PC-3 (cell line): ENCODE results near the gene CTNNA2. TPM values are rescaled to one million over a fixed set of nuclear protein-coding genes. Genes with fewer than 3 reads are reported as not detected.

ENCODE experiments used
- ATAC-seq: fragments of 200-7000 bp; cut with Tn5 transposase; 2 replicates; pipeline ENCODE4 v1.9.1; 2020; ENCODE audit warnings: mild to moderate bottlenecking, moderate library complexity
- BruUV-seq: library from RNA; stranded (reverse); fragments of 400-500 nt; replicated peaks from 2 replicates; lab custom pipeline; 2021; lab: Mats Ljungman, UMichigan
- CTCF ChIA-PET: fragments of 300-600 bp; sonication (Branson Sonifier 250); formaldehyde crosslinking; loops from one replicate; lab custom pipeline; 2022; ENCODE audit warnings: antibody characterized with exemption; lab: Charles Lee
- POLR2A ChIA-PET: fragments of 300-600 bp; sonication (Branson Sonifier 250); formaldehyde crosslinking; loops from one replicate; lab custom pipeline; 2022; ENCODE audit warnings: antibody characterized with exemption; ENCODE audit not compliant: unreplicated experiment; lab: Charles Lee
- DNase-seq: peaks from one replicate; pipeline ENCODE4 v3.0.0-alpha.2; 2015
- H2AFZ ChIP-seq: fragments of 300-600 bp; sonication (generic); 2 replicates; pipeline ENCODE4 v1.6.0; 2016; ENCODE audit warnings: antibody characterized with exemption, low read length
- H3F3A ChIP-seq: fragments of 300-600 bp; sonication (generic); one replicate; pipeline ENCODE4 v1.6.0; 2017; ENCODE audit warnings: antibody characterized with exemption, low read length, control low read depth, mild to moderate bottlenecking; ENCODE audit not compliant: unreplicated experiment
- H3K27ac ChIP-seq: fragments of 300-600 bp; sonication (generic); 2 replicates; pipeline ENCODE4 v1.5.1; 2016; ENCODE audit warnings: mild to moderate bottlenecking, low read length
- H3K27me3 ChIP-seq: fragments of 300-600 bp; sonication (generic); 2 replicates; pipeline ENCODE4 v1.6.1; 2016; ENCODE audit warnings: low read length, mixed read lengths
- H3K36me3 ChIP-seq: fragments of 300-600 bp; sonication (generic); 2 replicates; pipeline ENCODE4 v1.6.1; 2016; ENCODE audit warnings: low read depth, mixed run types, low read length, mixed read lengths
- H3K4me1 ChIP-seq: fragments of 300-600 bp; sonication (generic); 2 replicates; pipeline ENCODE4 v1.5.1; 2016; ENCODE audit warnings: low read length; ENCODE audit not compliant: insufficient read depth
- H3K4me2 ChIP-seq: fragments of 300-600 bp; sonication (generic); 2 replicates; pipeline ENCODE4 v1.6.0; 2016; ENCODE audit warnings: low read length
- H3K4me3 ChIP-seq: fragments of 300-600 bp; sonication (generic); 2 replicates; pipeline ENCODE4 v1.5.1; 2016; ENCODE audit warnings: mild to moderate bottlenecking, low read length, mixed read lengths
- H3K79me2 ChIP-seq: fragments of 300-600 bp; sonication (generic); 2 replicates; pipeline ENCODE4 v1.6.1; 2017; ENCODE audit warnings: low read length, mixed read lengths
- H3K9ac ChIP-seq: fragments of 300-600 bp; sonication (generic); 2 replicates; pipeline ENCODE4 v1.6.0; 2016; ENCODE audit warnings: mild to moderate bottlenecking, low read length
- H3K9me2 ChIP-seq: fragments of 300-600 bp; sonication (generic); replicated peaks from 2 replicates; pipeline ENCODE4 v1.6.1; 2016; ENCODE audit warnings: mixed run types, low read length, mixed read lengths
- H3K9me3 ChIP-seq: fragments of 300-600 bp; sonication (generic); 2 replicates; pipeline ENCODE4 v1.6.1; 2016; ENCODE audit warnings: low read length, mixed read lengths
- H4K20me1 ChIP-seq: fragments of 300-600 bp; sonication (generic); 2 replicates; pipeline ENCODE4 v1.6.1; 2016; ENCODE audit warnings: low read length, mixed read lengths
- CTCF ChIP-seq: fragments of 300-600 bp; sonication (generic); conservative IDR thresholded peaks from 2 replicates; pipeline ENCODE4 v1.5.1; 2017; ENCODE audit warnings: antibody characterized with exemption, low read depth, mild to moderate bottlenecking, low read length
- EZH2 ChIP-seq: fragments of 300-600 bp; sonication (generic); IDR thresholded peaks from one replicate; pipeline ENCODE4 v1.6.1; 2017; ENCODE audit warnings: antibody characterized with exemption, mild to moderate bottlenecking, low read length; ENCODE audit not compliant: unreplicated experiment
- EZH2phosphoT487 ChIP-seq: fragments of 300-600 bp; sonication (generic); IDR thresholded peaks from 2 replicates; pipeline ENCODE4 v1.6.1; 2018; ENCODE audit warnings: mild to moderate bottlenecking, antibody characterized with exemption, low read length, borderline replicate concordance
- intact Hi-C: fragments of 100-400 bp; cut with micrococcal nuclease; formaldehyde crosslinking; loops from 2 replicates; pipeline ENCODE4 v1.9.0; 2023
- total RNA-seq: library from RNA; depleted of rRNA; stranded (reverse); fragments of >200 nt; gene quantifications from 2 replicates; pipeline ENCODE4 v1.2.3, GENCODE V29; 2014

CTNNA2 gene
- total RNA-seq, 1 experiment from 2014 or later: not detected

- Histone ChIP-seq H3K9me3 (no peaks in the 10 kb centered on the region), H3K4me2 (no peak overlapping the region), H3K9me2 (no peaks in the 10 kb centered on the region), H4K20me1 (no peaks in the 10 kb centered on the region), H3K4me3 (no peak overlapping the region), H3K36me3 (no peaks in the 10 kb centered on the region), H3K9ac (no peak overlapping the region), H3K27me3 (peaks cover 16% of the 10 kb centered on the region), H3K79me2 (no peaks in the 10 kb centered on the region), H3F3A (no peaks in the 10 kb centered on the region), H3K4me1 (no peaks in the 10 kb centered on the region), H3K27ac (no peak overlapping the region), H2AFZ (no peak overlapping the region)
- no TSS peak for BruUV-seq
- CTCF ChIA-PET: no interaction called here
- ATAC-seq (no peak), DNase-seq (peak; percentile 27)
- intact Hi-C loops: no loop called here
- POLR2A ChIA-PET: no interaction called here
- TF ChIP-seq EZH2: no peak
- peak; percentile 51; the same call in 1 of the 2 replicates for TF ChIP-seq CTCF
- TF ChIP-seq EZH2phosphoT487: no peak
Observed at GRCh38 chr2:80255918-80256781, 743.3 kb downstream of the CTNNA2 start.

- DNase-seq (no peak), ATAC-seq (no peak)
- no peak overlapping the region for H3K27ac ChIP-seq
- H3K4me2 ChIP-seq: no peak overlapping the region
- no peaks in the 10 kb centered on the region for H3F3A ChIP-seq
- no peak overlapping the region for H3K9ac ChIP-seq
- H3K9me2 ChIP-seq: no peaks in the 10 kb centered on the region
- H3K36me3 ChIP-seq: no peaks in the 10 kb centered on the region
- H3K79me2 ChIP-seq: no peaks in the 10 kb centered on the region
- H2AFZ ChIP-seq: no peak overlapping the region
- H3K4me1 ChIP-seq: no peaks in the 10 kb centered on the region
- ChIA-PET CTCF (no interaction called here), POLR2A (no interaction called here)
- H4K20me1 ChIP-seq: no peaks in the 10 kb centered on the region
- no peak overlapping the region for H3K4me3 ChIP-seq
- no peaks in the 10 kb centered on the region for H3K9me3 ChIP-seq
- intact Hi-C loops: no loop called here
- H3K27me3 ChIP-seq: peaks cover 16% of the 10 kb centered on the region
- no TSS peak for BruUV-seq
- TF ChIP-seq EZH2phosphoT487 (no peak), CTCF (no peak; the same call in 1 of the 2 replicates), EZH2 (no peak)
Observed at GRCh38 chr2:80256782-80257167, 743.9 kb downstream of the CTNNA2 start.

GRCh38 chr2:80257450-80257849 is 744.6 kb downstream of the CTNNA2 start:
- H2AFZ ChIP-seq: no peak overlapping the region
- H3K9me3 ChIP-seq: no peaks in the 10 kb centered on the region
- H3K4me1 ChIP-seq: no peaks in the 10 kb centered on the region
- H3K9ac ChIP-seq: no peak overlapping the region
- peaks cover 16% of the 10 kb centered on the region for H3K27me3 ChIP-seq
- ATAC-seq (no peak), DNase-seq (no peak)
- no peak overlapping the region for H3K4me3 ChIP-seq
- H3F3A ChIP-seq: no peaks in the 10 kb centered on the region
- intact Hi-C loops: no loop called here
- no TSS peak for BruUV-seq
- no peak overlapping the region for H3K27ac ChIP-seq
- H4K20me1 ChIP-seq: no peaks in the 10 kb centered on the region
- no peak overlapping the region for H3K4me2 ChIP-seq
- no peak for TF ChIP-seq EZH2phosphoT487
- no peak for TF ChIP-seq EZH2
- TF ChIP-seq CTCF: no peak
- no peaks in the 10 kb centered on the region for H3K36me3 ChIP-seq
- no peaks in the 10 kb centered on the region for H3K9me2 ChIP-seq
- ChIA-PET POLR2A (no interaction called here), CTCF (no interaction called here)
- no peaks in the 10 kb centered on the region for H3K79me2 ChIP-seq
